WERI-Rb-1 (cell line): ENCODE results near the gene LRRC34.

ENCODE experiments used
- DNase-seq: peaks from one replicate; pipeline ENCODE4 v3.0.0-alpha.2; 2020
- H3K27ac ChIP-seq: fragments of 250-450 bp; sonication (Bioruptor Pico); 2 replicates; pipeline ENCODE4 v1.5.1; 2020; ENCODE audit warnings: mild to moderate bottlenecking, moderate library complexity
- H3K27me3 ChIP-seq: fragments of 250-450 bp; sonication (Bioruptor Pico); 2 replicates; pipeline ENCODE4 v1.5.1; 2021; ENCODE audit warnings: mild to moderate bottlenecking, low read depth, moderate library complexity; ENCODE audit not compliant: insufficient read depth, severe bottlenecking
- H3K36me3 ChIP-seq: fragments of 250-450 bp; sonication (Bioruptor Pico); 2 replicates; pipeline ENCODE4 v1.5.1; 2020; ENCODE audit warnings: mild to moderate bottlenecking, moderate library complexity
- H3K4me3 ChIP-seq: 2 replicates; pipeline ENCODE4 v1.5.1; 2011; ENCODE audit warnings: low read depth, mild to moderate bottlenecking, control low read depth, low read length
- H3K9me3 ChIP-seq: fragments of 250-450 bp; sonication (Bioruptor Pico); 2 replicates; pipeline ENCODE4 v1.5.1; 2021; ENCODE audit warnings: mild to moderate bottlenecking, moderate library complexity; ENCODE audit not compliant: severe bottlenecking
- TF ChIP-seq, protein P1 (sequence below): IDR thresholded peaks from 2 replicates; pipeline ENCODE4 v1.5.1; 2011; ENCODE audit warnings: low read depth, mild to moderate bottlenecking, control low read depth, inconsistent platforms, low read length

The LRRC34 gene

GRCh38 chr3:169848741-169849140 is 36.0 kb upstream of the LRRC34 start:
- TF ChIP-seq, protein P1, sequence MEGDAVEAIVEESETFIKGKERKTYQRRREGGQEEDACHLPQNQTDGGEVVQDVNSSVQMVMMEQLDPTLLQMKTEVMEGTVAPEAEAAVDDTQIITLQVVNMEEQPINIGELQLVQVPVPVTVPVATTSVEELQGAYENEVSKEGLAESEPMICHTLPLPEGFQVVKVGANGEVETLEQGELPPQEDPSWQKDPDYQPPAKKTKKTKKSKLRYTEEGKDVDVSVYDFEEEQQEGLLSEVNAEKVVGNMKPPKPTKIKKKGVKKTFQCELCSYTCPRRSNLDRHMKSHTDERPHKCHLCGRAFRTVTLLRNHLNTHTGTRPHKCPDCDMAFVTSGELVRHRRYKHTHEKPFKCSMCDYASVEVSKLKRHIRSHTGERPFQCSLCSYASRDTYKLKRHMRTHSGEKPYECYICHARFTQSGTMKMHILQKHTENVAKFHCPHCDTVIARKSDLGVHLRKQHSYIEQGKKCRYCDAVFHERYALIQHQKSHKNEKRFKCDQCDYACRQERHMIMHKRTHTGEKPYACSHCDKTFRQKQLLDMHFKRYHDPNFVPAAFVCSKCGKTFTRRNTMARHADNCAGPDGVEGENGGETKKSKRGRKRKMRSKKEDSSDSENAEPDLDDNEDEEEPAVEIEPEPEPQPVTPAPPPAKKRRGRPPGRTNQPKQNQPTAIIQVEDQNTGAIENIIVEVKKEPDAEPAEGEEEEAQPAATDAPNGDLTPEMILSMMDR, result no peak
- no peak for DNase-seq
- no peak overlapping the region for H3K27ac ChIP-seq

GRCh38 chr3:169847896-169848295 is 35.2 kb upstream of the LRRC34 start:
- H3K36me3 ChIP-seq, result no peaks in the 10 kb centered on the region
- TF ChIP-seq, protein P1, result no peak
- no peaks in the 10 kb centered on the region for H3K27me3 ChIP-seq
- DNase-seq, result no peak
- H3K9me3 ChIP-seq, result no peaks in the 10 kb centered on the region
- no peak overlapping the region for H3K27ac ChIP-seq
- H3K4me3 ChIP-seq, result no peak overlapping the region

More at GRCh38 chr3:169848741-169849140, 36.0 kb upstream of the LRRC34 start:
- no peak overlapping the region for H3K4me3 ChIP-seq
- H3K36me3 ChIP-seq, result no peaks in the 10 kb centered on the region
- no peaks in the 10 kb centered on the region for H3K9me3 ChIP-seq
- no peaks in the 10 kb centered on the region for H3K27me3 ChIP-seq

DNA sequence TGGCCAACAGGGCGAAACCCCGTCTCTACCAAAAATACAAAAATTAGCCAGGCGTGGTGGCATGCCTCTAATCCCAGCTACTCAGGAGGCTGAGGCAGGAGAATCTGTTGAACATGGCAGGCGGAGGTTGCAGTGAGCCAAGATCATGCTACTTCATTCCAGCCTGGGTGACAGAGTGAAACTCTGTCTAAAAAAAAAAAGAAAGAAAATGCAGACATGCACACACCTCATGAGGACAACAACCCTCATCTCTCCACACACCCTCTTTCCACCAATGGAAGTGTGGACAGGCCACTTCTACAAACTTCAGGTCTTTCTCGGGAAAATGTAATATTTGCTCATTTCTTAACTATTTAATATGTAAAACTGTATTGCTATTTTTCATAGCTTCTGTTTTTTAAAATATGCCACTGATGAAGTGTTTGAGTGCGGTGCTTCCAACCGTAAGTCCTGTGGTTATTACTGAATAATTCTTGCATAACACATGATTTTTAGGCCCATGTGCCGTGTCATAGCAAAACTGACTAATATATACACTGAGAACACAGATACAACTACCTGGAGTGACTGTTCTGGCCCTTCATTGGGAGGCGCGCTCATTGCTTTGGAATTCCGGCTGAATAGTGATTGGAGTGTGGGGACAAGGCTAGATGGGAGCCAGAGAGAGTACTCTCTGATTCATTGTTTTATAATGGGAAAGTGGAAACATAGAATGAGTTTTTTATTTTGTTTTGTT is 33.9 kb upstream of the LRRC34 start:
- no peak for DNase-seq
- TF ChIP-seq, protein P1, result no peak
- Histone ChIP-seq H3K4me3 (no peak overlapping the region), H3K27me3 (no peaks in the 10 kb centered on the region), H3K9me3 (no peaks in the 10 kb centered on the region), H3K36me3 (no peaks in the 10 kb centered on the region), H3K27ac (no peak overlapping the region)

DNA sequence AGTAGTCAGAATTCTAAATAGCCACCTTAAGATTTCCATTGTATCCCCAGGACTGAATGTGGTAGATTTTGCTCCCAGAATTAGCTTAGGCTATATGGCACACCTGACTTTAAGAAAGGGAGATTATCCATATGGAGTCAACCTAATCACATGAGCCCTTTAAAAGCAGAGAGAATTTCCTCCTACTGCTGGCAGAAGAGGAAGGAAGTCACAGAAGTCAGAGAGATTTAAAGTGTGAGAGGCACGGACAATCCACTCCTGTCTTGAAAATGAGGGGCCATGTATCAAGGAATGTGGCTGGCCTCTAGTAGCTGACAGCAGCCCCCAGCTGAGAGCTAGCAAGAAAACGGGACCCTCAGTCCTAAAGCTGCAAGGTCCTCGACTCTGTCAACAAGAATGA is 30.3 kb upstream of the LRRC34 start:
- no peaks in the 10 kb centered on the region for H3K9me3 ChIP-seq
- no peak for DNase-seq
- TF ChIP-seq, protein P1, result no peak
- no peaks in the 10 kb centered on the region for H3K36me3 ChIP-seq
- H3K4me3 ChIP-seq, result no peak overlapping the region
- no peaks in the 10 kb centered on the region for H3K27me3 ChIP-seq
- H3K27ac ChIP-seq, result no peak overlapping the region

GRCh38 chr3:169841171-169841570 is 28.5 kb upstream of the LRRC34 start:
- H3K4me3 ChIP-seq, result no peak overlapping the region
- H3K27ac ChIP-seq, result no peak overlapping the region
- H3K27me3 ChIP-seq, result no peaks in the 10 kb centered on the region
- no peak for DNase-seq
- H3K36me3 ChIP-seq, result no peaks in the 10 kb centered on the region
- TF ChIP-seq, protein P1, result no peak
- no peaks in the 10 kb centered on the region for H3K9me3 ChIP-seq
